Embryonic facial prominence (tissue), 1 donor: ENCODE results near the gene KCNK10.

Source experiments
- DNase-seq: peaks from one replicate; pipeline ENCODE4 v3.0.0-alpha.2; 2016; ENCODE audit errors: extremely low spot score

The KCNK10 gene

GRCh38 chr14:88228522-88229236 lies 94.4 kb downstream of the KCNK10 start:
- DNase-seq, result no peak

- no peak for DNase-seq
Observed at GRCh38 chr14:88227693-88228092, 95.4 kb downstream of the KCNK10 start.

GRCh38 chr14:88225721-88226120 lies 97.3 kb downstream of the KCNK10 start:
- no peak for DNase-seq

GRCh38 chr14:88218119-88218915 lies 104.8 kb downstream of the KCNK10 start:
- DNase-seq, result no peak

- no peak for DNase-seq
Observed at GRCh38 chr14:88212691-88213090, 110.4 kb downstream of the KCNK10 start.

- no peak for DNase-seq
Observed at GRCh38 chr14:88210426-88210825, 112.6 kb downstream of the KCNK10 start.

- DNase-seq, result no peak
Observed at GRCh38 chr14:88209273-88209672, 113.8 kb downstream of the KCNK10 start.

- DNase-seq, result no peak
Observed at GRCh38 chr14:88208858-88209257, 114.2 kb downstream of the KCNK10 start.

- DNase-seq, result no peak
Observed at GRCh38 chr14:88204221-88204620, 118.8 kb downstream of the KCNK10 start.

- no peak for DNase-seq
Observed at GRCh38 chr14:88203291-88203690, 119.8 kb downstream of the KCNK10 start.

- no peak for DNase-seq
Observed at GRCh38 chr14:88202286-88202685, 120.8 kb downstream of the KCNK10 start.

GRCh38 chr14:88201851-88202250 lies 121.2 kb downstream of the KCNK10 start:
- no peak for DNase-seq

GRCh38 chr14:88199882-88200281 lies 123.2 kb downstream of the KCNK10 start:
- no peak for DNase-seq

GRCh38 chr14:88198446-88198845 lies 124.6 kb downstream of the KCNK10 start:
- no peak for DNase-seq

- DNase-seq, result no peak
Observed at GRCh38 chr14:88196925-88197324, 126.1 kb downstream of the KCNK10 start.

- no peak for DNase-seq
Observed at GRCh38 chr14:88196116-88196890, 126.8 kb downstream of the KCNK10 start.

- DNase-seq, result no peak
Observed at GRCh38 chr14:88195676-88196075, 127.4 kb downstream of the KCNK10 start.

- no peak for DNase-seq
Observed at GRCh38 chr14:88194531-88194930, 128.5 kb downstream of the KCNK10 start.

GRCh38 chr14:88191605-88192004 lies 131.5 kb downstream of the KCNK10 start:
- no peak for DNase-seq

GRCh38 chr14:88189417-88190191 lies 133.5 kb downstream of the KCNK10 start:
- DNase-seq, result no peak

GRCh38 chr14:88188745-88189416 lies 134.2 kb downstream of the KCNK10 start:
- no peak for DNase-seq
